ENCODE results near the gene NCKAP1. TPM values are rescaled to one million over a fixed set of nuclear protein-coding genes. Genes with fewer than 3 reads are reported as not detected.
"Not testable (repeated sequence)": the region's sequence is repeated elsewhere in the genome, so short reads cannot be mapped to it uniquely, and the experiment has no call there.

The NCKAP1 gene
- polyA plus RNA-seq, 10 donors, result 78.1 to 122 (median 95.8) TPM

- not testable (repeated sequence) for DNase-seq
Measured at GRCh38 chr2:183043580-183043979, 5.3 kb upstream of the NCKAP1 start.

- no peak for DNase-seq
Measured at GRCh38 chr2:183040604-183041003, 2.3 kb upstream of the NCKAP1 start.

- DNase-seq, result peak; percentile 33 to 90 (median 56)
Measured at GRCh38 chr2:183037553-183038340, 510 bp downstream of the NCKAP1 start.

- peak in 1 of 3 donors; percentile 38 for DNase-seq
Measured at GRCh38 chr2:183037074-183037552, 1.1 kb downstream of the NCKAP1 start.

- peak in 1 of 3 donors; percentile 25 for DNase-seq
Measured at GRCh38 chr2:183035954-183036669, 2.1 kb downstream of the NCKAP1 start.

- DNase-seq, result peak; percentile 67 to 72 (median 72)
Measured at GRCh38 chr2:183035298-183035953, 2.8 kb downstream of the NCKAP1 start.

DNA sequence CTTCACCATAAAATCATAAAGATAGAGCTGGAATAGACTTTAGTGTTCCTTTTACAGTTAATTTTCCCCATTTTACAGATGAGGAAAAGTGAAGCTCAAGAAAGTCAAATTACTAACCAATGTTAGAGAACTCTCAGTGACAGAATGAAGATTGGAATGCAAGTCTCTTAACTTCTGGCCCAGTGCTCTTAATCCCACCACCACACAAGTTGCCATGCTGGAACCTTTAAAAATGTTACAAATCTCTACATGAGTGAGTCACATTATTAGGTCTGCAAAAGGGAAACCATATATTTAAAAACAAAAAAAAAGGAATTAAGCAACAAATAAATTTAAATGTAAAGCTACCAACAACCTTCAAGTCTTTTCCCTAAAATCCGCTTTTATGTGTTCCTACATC is 3.5 kb downstream of the NCKAP1 start:
- peak in 1 of 3 donors; percentile 47 for DNase-seq

GRCh38 chr2:183033951-183034350 is 4.3 kb downstream of the NCKAP1 start:
- no peak for DNase-seq

GRCh38 chr2:183031911-183032794 is 6.1 kb downstream of the NCKAP1 start:
- DNase-seq, result peak in 2 of 3 donors; percentile 37 to 70

DNA sequence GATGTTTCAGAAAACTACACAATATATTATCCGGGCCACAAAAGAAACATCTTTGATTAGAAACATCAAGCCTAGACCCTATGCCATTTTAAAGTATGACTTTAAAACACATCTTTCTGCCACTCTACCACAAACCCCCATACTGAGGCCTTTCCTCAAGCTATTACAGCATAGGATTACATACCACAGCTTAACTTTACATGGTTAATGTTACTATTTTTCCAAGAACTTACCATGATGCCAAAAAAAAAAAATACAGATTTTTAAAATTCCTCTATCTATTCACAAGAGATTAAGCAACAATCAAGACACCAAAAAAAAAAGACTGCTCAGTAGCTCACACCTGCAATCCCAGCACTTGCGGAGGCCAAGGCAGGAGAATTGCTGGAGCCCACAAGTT is 9.0 kb downstream of the NCKAP1 start:
- no peak for DNase-seq

- DNase-seq, result no peak
Measured at GRCh38 chr2:183028108-183028507, 10.1 kb downstream of the NCKAP1 start.

- DNase-seq, result no peak
Measured at GRCh38 chr2:183027443-183027842, 10.8 kb downstream of the NCKAP1 start.

DNA sequence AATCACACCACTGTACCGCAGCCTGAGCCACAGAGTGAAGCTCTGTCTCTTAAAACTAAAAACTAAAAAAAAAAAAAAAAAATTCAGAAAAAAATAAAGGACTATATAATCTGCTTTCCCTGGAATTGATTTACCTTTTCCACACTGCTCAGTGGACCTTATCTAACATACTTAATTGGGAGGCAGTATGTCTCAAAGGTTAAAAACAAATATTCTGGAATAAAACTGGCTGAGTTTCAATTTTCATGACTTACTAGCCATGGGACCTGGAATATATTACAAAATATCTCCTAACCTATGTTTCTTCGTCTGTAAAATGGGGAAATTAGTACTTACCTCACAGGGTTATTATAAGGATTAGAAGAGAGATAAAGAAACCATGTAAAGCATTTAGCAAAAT is 11.8 kb downstream of the NCKAP1 start:
- DNase-seq, result no peak

- DNase-seq, result no peak
Measured at GRCh38 chr2:183025993-183026392, 12.3 kb downstream of the NCKAP1 start.

- DNase-seq, result peak in 1 of 3 donors; percentile 33
Measured at GRCh38 chr2:183024339-183025095, 13.7 kb downstream of the NCKAP1 start.

DNA sequence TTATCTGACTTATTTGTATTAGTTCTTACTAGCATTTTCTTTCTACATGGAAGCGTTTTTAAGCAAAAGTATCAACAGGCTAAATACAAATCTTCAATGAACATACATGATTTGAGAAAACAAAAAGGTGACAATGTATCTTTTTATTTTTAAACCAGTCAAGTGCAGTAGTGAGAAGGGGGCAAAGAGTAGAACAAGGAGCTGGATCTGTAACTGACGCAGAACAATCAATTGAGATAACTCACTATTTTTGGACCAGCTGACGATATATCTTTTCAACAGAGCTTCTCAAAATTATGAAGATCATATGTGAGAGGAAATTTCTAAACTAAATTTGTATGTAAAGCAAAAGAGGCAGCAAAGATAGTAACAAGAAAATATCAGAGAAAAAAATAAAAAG is 15.5 kb downstream of the NCKAP1 start:
- DNase-seq, result no peak

GRCh38 chr2:183021613-183022012 is 16.6 kb downstream of the NCKAP1 start:
- DNase-seq, result no peak

GRCh38 chr2:183019718-183020442 is 18.4 kb downstream of the NCKAP1 start:
- DNase-seq, result no peak

GRCh38 chr2:183017845-183018244 is 20.4 kb downstream of the NCKAP1 start:
- not testable (repeated sequence) for DNase-seq

GRCh38 chr2:183014005-183014404 is 24.3 kb downstream of the NCKAP1 start:
- no peak for DNase-seq
